Stimulated activated naive B cell treated with anti-CD40 and anti-IgM and Interleukin-4, amounts not matched to agents 10 μg/mL and 1 μg/mL and 100 μg/mL, for 72 hours (primary cell): Measurements from ENCODE around the gene PIGB.
"Not testable (repeated sequence)": the region's sequence is repeated elsewhere in the genome, so short reads cannot be mapped to it uniquely, and the experiment has no call there.

Source experiments
- ATAC-seq, 2 donors: fragments of 150-1000 bp; cut with Tn5 transposase; replicated peaks; 2 replicates each; pipeline ENCODE4 v1.10.0; 2021; ENCODE audit warnings: moderate library complexity in 1 of 2
- DNase-seq: peaks from one replicate; pipeline ENCODE4 v3.0.0; 2021
- H3K27ac Mint-ChIP-seq: one replicate; pipeline ENCODE4 v1.8.0; 2022; ENCODE audit warnings: mild to moderate bottlenecking, mixed read lengths
- H3K27me3 Mint-ChIP-seq, 2 donors: one replicate each; pipeline ENCODE4 v1.8.0; 2022; ENCODE audit warnings: mixed read lengths in 2 of 2
- H3K36me3 Mint-ChIP-seq, 2 donors: one replicate each; pipeline ENCODE4 v1.8.0; 2022; ENCODE audit warnings: mixed read lengths in 2 of 2, mild to moderate bottlenecking in 1 of 2
- H3K4me1 Mint-ChIP-seq, 2 donors: one replicate each; pipeline ENCODE4 v1.8.0; 2022; ENCODE audit warnings: mixed read lengths in 2 of 2, mild to moderate bottlenecking in 1 of 2
- H3K4me3 Mint-ChIP-seq, 2 donors: one replicate each; pipeline ENCODE4 v1.8.0; 2022; ENCODE audit warnings: mild to moderate bottlenecking in 2 of 2, mixed read lengths in 2 of 2, moderate library complexity in 1 of 2
- H3K9me3 Mint-ChIP-seq, 2 donors: one replicate each; pipeline ENCODE4 v1.8.0; 2022; ENCODE audit warnings: mixed read lengths in 2 of 2, mild to moderate bottlenecking in 1 of 2

PIGB gene

GRCh38 chr15:55379095-55379494 is 60.1 kb downstream of the PIGB start:
- Mint-ChIP-seq H3K9me3 (no peaks in the 10 kb centered on the region), H3K27ac (no peak overlapping the region), H3K4me3 (no peak overlapping the region), H3K36me3 (peaks cover 10 to 30% of the 10 kb centered on the region in 2 donors), H3K27me3 (no peaks in the 10 kb centered on the region), H3K4me1 (no peaks in the 10 kb centered on the region)
- ATAC-seq (no peak), DNase-seq (no peak)

DNA sequence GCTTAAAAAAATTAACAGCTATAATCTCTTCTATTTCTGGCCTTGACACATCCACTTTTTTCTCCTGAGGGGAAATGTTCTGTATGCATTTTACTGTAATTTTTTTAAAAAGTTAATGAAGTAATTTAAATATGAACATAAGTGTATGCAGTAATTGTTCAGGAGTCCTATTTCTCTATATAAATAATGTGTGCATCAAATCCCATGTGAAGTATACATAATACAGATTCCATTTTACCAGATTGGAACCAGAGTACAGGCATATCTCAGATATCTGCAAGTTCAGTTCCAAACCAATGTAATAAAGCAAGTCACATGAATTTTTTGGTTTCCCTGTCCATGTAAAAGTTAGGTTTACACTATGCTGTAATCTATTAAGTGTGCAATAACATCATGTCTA is 62.6 kb downstream of the PIGB start:
- no peak overlapping the region for H3K27ac Mint-ChIP-seq
- peaks cover 15 to 31% of the 10 kb centered on the region in 2 donors for H3K36me3 Mint-ChIP-seq
- H3K4me3 Mint-ChIP-seq, result no peak overlapping the region
- H3K4me1 Mint-ChIP-seq, result no peaks in the 10 kb centered on the region
- no peaks in the 10 kb centered on the region for H3K27me3 Mint-ChIP-seq
- DNase-seq, result no peak
- no peak for ATAC-seq
- no peaks in the 10 kb centered on the region for H3K9me3 Mint-ChIP-seq

- H3K9me3 Mint-ChIP-seq, result no peaks in the 10 kb centered on the region
- H3K4me3 Mint-ChIP-seq, result no peak overlapping the region
- ATAC-seq (no peak), DNase-seq (no peak)
- H3K4me1 Mint-ChIP-seq, result no peaks in the 10 kb centered on the region
- H3K27me3 Mint-ChIP-seq, result no peaks in the 10 kb centered on the region
- no peak overlapping the region for H3K27ac Mint-ChIP-seq
- H3K36me3 Mint-ChIP-seq, result peaks cover 15 to 35% of the 10 kb centered on the region in 2 donors
Measured at GRCh38 chr15:55383687-55384086, 64.7 kb downstream of the PIGB start.

- Mint-ChIP-seq H3K27ac (no peak overlapping the region), H3K27me3 (no peaks in the 10 kb centered on the region), H3K4me1 (peaks cover 0 to 2% of the 10 kb centered on the region in 2 donors), H3K36me3 (peaks cover 15 to 34% of the 10 kb centered on the region in 2 donors), H3K9me3 (no peaks in the 10 kb centered on the region), H3K4me3 (no peak overlapping the region)
- ATAC-seq (no peak), DNase-seq (no peak)
Measured at GRCh38 chr15:55387027-55387426, 68.0 kb downstream of the PIGB start.

GRCh38 chr15:55389264-55389607 is 70.2 kb downstream of the PIGB start:
- no peaks in the 10 kb centered on the region for H3K27me3 Mint-ChIP-seq
- peaks cover 0 to 3% of the 10 kb centered on the region in 2 donors for H3K4me1 Mint-ChIP-seq
- DNase-seq (no peak), ATAC-seq (no peak)
- no peak overlapping the region for H3K27ac Mint-ChIP-seq
- H3K9me3 Mint-ChIP-seq, result no peaks in the 10 kb centered on the region
- H3K36me3 Mint-ChIP-seq, result peaks cover 5 to 16% of the 10 kb centered on the region in 2 donors
- H3K4me3 Mint-ChIP-seq, result no peak overlapping the region

DNA sequence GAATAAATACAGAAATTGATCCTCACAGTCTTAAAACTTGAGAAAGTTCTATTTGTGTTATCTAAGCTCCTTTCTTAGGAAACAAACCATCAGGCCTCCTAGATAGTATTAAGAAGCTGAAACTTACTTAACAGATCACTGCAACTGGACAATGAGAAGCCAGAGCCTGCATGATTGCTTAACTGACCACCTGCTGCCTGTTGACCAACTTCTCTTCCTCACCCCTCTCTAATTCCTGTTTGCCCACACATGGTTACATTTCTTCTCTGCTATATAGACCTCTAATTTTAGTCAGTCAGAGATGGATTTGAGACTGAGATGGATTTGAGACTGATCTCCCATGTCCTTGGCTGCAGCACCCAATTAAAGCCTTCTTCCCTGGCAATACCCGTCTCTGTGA is 75.7 kb downstream of the PIGB start:
- DNase-seq (no peak), ATAC-seq (no peak)
- peaks cover 2 to 20% of the 10 kb centered on the region in 2 donors for H3K36me3 Mint-ChIP-seq
- H3K4me3 Mint-ChIP-seq, result no peak overlapping the region
- peaks cover 5 to 8% of the 10 kb centered on the region in 2 donors for H3K4me1 Mint-ChIP-seq
- no peak overlapping the region for H3K27ac Mint-ChIP-seq
- no peaks in the 10 kb centered on the region for H3K27me3 Mint-ChIP-seq
- H3K9me3 Mint-ChIP-seq, result peaks cover 0 to 2% of the 10 kb centered on the region in 2 donors

DNA sequence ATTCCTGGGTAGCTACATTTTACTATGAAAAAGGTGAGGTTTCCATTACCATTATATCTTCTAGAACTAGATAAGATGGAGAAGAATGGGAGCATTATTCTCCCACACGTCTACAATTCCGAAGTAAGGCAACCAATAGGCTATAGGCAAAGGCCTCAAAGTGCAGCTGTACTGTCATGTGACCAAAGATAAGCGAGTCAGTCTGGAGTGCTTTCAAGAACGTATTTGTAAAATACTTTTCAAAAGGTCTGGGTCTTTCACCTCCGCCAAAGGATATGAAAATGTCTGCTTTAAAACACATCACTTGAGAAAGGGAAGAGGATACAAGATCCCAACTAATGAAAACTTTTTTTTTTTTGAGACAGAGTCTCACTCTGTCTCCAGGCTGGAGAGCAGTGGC is 79.2 kb downstream of the PIGB start:
- peaks cover 13 to 15% of the 10 kb centered on the region in 2 donors for H3K4me1 Mint-ChIP-seq
- H3K4me3 Mint-ChIP-seq, result no peak overlapping the region
- H3K27ac Mint-ChIP-seq, result no peak overlapping the region

DNA sequence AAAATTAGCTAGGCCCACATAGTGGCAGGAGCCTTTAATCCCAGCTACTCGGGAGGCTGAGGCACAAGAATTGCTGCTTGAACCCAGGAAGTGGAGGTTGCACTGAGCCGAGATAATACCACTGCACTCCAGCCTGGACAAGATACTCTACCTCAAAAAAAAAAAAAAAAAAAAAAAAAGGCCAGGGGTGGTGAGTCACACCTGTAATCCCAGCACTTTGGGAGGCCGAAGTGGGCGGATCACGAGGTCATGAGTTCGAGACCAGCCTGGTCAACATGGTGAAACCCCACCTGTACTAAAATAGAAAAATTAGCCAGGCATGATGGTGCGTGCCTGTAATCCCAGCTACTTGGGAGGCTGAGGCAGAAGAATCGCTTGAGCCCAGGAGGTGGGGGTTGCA is 81.0 kb downstream of the PIGB start:
- H3K27ac Mint-ChIP-seq, H3K27me3 Mint-ChIP-seq, H3K9me3 Mint-ChIP-seq, H3K4me3 Mint-ChIP-seq, ATAC-seq, DNase-seq: not testable (repeated sequence)
- H3K4me1 Mint-ChIP-seq, result peaks cover 10 to 30% of the 10 kb centered on the region in 2 donors
- H3K36me3 Mint-ChIP-seq, result peaks cover 2 to 21% of the 10 kb centered on the region in 2 donors

More for the DNA sequence above, 79.2 kb downstream of the PIGB start:
- DNase-seq (no peak), ATAC-seq (no peak)
- Mint-ChIP-seq H3K36me3 (peaks cover 2 to 24% of the 10 kb centered on the region in 2 donors), H3K9me3 (peaks cover 0 to 2% of the 10 kb centered on the region in 2 donors), H3K27me3 (no peaks in the 10 kb centered on the region)

GRCh38 chr15:55401786-55402246 is 82.8 kb downstream of the PIGB start:
- H3K27me3 Mint-ChIP-seq, result no peaks in the 10 kb centered on the region
- ATAC-seq, result no peak
- peaks cover 2 to 12% of the 10 kb centered on the region in 2 donors for H3K36me3 Mint-ChIP-seq

DNA sequence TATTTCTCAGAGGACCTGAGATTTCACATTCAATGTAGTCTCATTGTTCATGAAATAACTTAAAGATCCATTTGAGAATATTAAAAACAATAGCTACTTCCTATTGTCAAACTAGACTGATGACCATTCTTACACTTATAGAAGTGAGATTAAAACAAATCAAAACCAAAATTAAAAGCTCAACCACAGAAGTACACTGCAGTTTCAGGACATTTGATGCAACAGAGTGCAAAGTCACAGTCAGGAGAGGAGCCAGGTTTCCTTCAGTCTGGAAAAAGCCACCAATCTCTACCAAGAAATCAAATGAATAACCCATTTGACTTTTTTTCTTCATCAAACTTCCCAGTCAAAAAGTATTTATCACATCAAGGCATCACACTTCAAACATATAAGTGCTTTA is 83.7 kb downstream of the PIGB start:
- Mint-ChIP-seq H3K9me3 (no peaks in the 10 kb centered on the region), H3K4me3 (no peak overlapping the region), H3K36me3 (peaks cover 0 to 8% of the 10 kb centered on the region in 2 donors), H3K27me3 (no peaks in the 10 kb centered on the region), H3K27ac (peak overlapping the region; percentile 14), H3K4me1 (peaks cover 13 to 40% of the 10 kb centered on the region in 2 donors)
- DNase-seq (no peak), ATAC-seq (no peak)

More at GRCh38 chr15:55401786-55402246, 82.8 kb downstream of the PIGB start:
- Mint-ChIP-seq H3K9me3 (no peaks in the 10 kb centered on the region), H3K4me3 (no peak overlapping the region), H3K4me1 (peaks cover 9 to 36% of the 10 kb centered on the region in 2 donors), H3K27ac (no peak overlapping the region)
- DNase-seq, result no peak

DNA sequence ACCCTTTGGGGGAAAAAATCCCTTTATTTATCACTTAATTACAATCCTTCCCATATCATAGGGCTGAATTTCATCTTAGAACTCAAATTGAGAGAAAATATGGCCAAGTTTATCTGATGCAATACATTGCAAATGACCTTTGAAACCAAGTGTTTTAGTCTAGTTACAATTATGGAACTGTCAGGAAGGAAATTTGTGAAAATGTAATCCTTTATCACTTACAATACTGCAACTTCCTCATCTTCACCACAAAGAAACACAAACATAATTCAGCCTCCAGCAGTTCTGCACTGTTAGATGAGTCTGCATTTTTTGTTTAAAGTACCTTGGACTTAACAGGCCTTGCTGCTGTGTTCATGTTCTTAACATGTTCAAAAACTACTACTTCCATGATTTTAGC is 84.5 kb downstream of the PIGB start:
- DNase-seq, result no peak
- ATAC-seq, result no peak
- no peak overlapping the region for H3K4me3 Mint-ChIP-seq
- H3K27ac Mint-ChIP-seq, result peak overlapping the region; percentile 56
- H3K9me3 Mint-ChIP-seq, result no peaks in the 10 kb centered on the region
- peaks cover 0 to 4% of the 10 kb centered on the region in 2 donors for H3K36me3 Mint-ChIP-seq
- peaks cover 13 to 40% of the 10 kb centered on the region in 2 donors for H3K4me1 Mint-ChIP-seq
- no peaks in the 10 kb centered on the region for H3K27me3 Mint-ChIP-seq
